ENCODE measurements around the gene DENND2A. TPM values are rescaled to one million over a fixed set of nuclear protein-coding genes. Genes with fewer than 3 reads are reported as not detected.
"Not testable (repeated sequence)": the region's sequence is repeated elsewhere in the genome, so short reads cannot be mapped to it uniquely, and the experiment has no call there.

The DENND2A gene
- polyA plus RNA-seq, 2 of the 4 experiments (the other 2 are of a cell fraction) = 0.37 to 0.63 TPM

GRCh38 chr7:140557069-140557468 lies 83.5 kb downstream of the DENND2A start:
- no peak overlapping the region for H3K4me3 ChIP-seq
- no peak overlapping the region for H3K27ac ChIP-seq
- POLR2A ChIA-PET = no interaction called here
- 0 out of 3 replicates have a peak, but pooled peaks cover 4% of the 10 kb centered on the region for H3K4me1 ChIP-seq
- DNase-seq (ENCODE audit: low read depth in 1 of 2, low spot score in 1 of 2) (no peak), ATAC-seq (no peak), FAIRE-seq (no peak)
- H3K9me3 ChIP-seq = no peaks in the 10 kb centered on the region
- no peak for TF ChIP-seq E2F6 (IDR thresholded peaks at IDR 0.05; ENCODE audit: borderline replicate concordance, low read depth)
- TF ChIP-seq KDM1A (IDR thresholded peaks at IDR 0.05; ENCODE audit: low read depth) = no peak
- TF ChIP-seq NR3C1 (IDR thresholded peaks at IDR 0.05) = no peak
- no peak for TF ChIP-seq CEBPB (IDR thresholded peaks at IDR 0.05)
- no peak for TF ChIP-seq ELK1 (IDR thresholded peaks at IDR 0.05; ENCODE audit: low read depth, low read length)
- no peak for TF ChIP-seq JUNB (IDR thresholded peaks at IDR 0.05)
- TF ChIP-seq ZNF302 (CRISPR knock-in tag; IDR thresholded peaks at IDR 0.05) = no peak
- TF ChIP-seq MAZ (IDR thresholded peaks at IDR 0.05; ENCODE audit: borderline replicate concordance, low read depth, low read length) = no peak
- no peak for TF ChIP-seq MYC (IDR thresholded peaks at IDR 0.05; ENCODE audit: borderline replicate concordance, low read length)
- TF ChIP-seq POLR2A (IDR thresholded peaks at IDR 0.05; ENCODE audit: low read length) = no peak
- no peak for TF ChIP-seq KDM5A (IDR thresholded peaks at IDR 0.05)
- no peak for TF ChIP-seq ESRRA (IDR thresholded peaks at IDR 0.05; ENCODE audit: borderline replicate concordance, low read length)
- TF ChIP-seq FOSL2 (IDR thresholded peaks at IDR 0.05) = no peak
- TF ChIP-seq FOSL2 (CRISPR knock-in tag; IDR thresholded peaks at IDR 0.05) = no peak
- 86% methylated on average over 6 of the region's 6 CpGs for WGBS (ENCODE audit: missing lambda C conversion rate)
- CTCF ChIA-PET = no interaction called here
- no peak overlapping the region for H3K4me2 ChIP-seq

GRCh38 chr7:140553236-140553635 lies 87.4 kb downstream of the DENND2A start:
- H3K9me3 ChIP-seq; POLR2A ChIA-PET; H3K27ac ChIP-seq; ATAC-seq; DNase-seq (ENCODE audit: low read depth in 1 of 2, low spot score in 1 of 2); H3K4me2 ChIP-seq; H3K4me3 ChIP-seq; FAIRE-seq; CTCF ChIA-PET; H3K4me1 ChIP-seq: not testable (repeated sequence)
- 81% methylated on average over 10 of the region's 10 CpGs for WGBS (ENCODE audit: missing lambda C conversion rate)

GRCh38 chr7:140552240-140552679 lies 88.4 kb downstream of the DENND2A start:
- ChIA-PET POLR2A (no interaction called here), CTCF (interaction anchor here (1.5 to 2.0 kb wide), 2 partner anchors 34 to 101 kb away, joined by 6 to 8 read pairs; no protein-coding TSS in a partner anchor)
- H3K9me3 ChIP-seq = no peaks in the 10 kb centered on the region
- DNase-seq (ENCODE audit: low read depth in 1 of 2, low spot score in 1 of 2) = no peak
- 88% methylated on average over 4 of the region's 4 CpGs for WGBS (ENCODE audit: missing lambda C conversion rate)
- H3K4me2 ChIP-seq = no peak overlapping the region
- H3K27ac ChIP-seq = peak overlapping the region in 1 of 2 experiments; percentile 15; a peak in 1 of 6 replicates
- no peaks in the 10 kb centered on the region for H3K4me1 ChIP-seq
- H3K4me3 ChIP-seq = no peak overlapping the region
- ATAC-seq = no peak
- TF ChIP-seq CBX8 (IDR thresholded peaks at IDR 0.05) (no peak), MYC (IDR thresholded peaks at IDR 0.05; ENCODE audit: borderline replicate concordance, low read length) (no peak), POLR2A (IDR thresholded peaks at IDR 0.05; ENCODE audit: low read length) (no peak), CHD2 (IDR thresholded peaks at IDR 0.05; ENCODE audit: low read length, partially characterized antibody) (no peak), REST (IDR thresholded peaks at IDR 0.05) (no peak), ZFP36 (IDR thresholded peaks at IDR 0.05; ENCODE audit: borderline replicate concordance, partially characterized antibody) (no peak), CTCF (IDR thresholded peaks at IDR 0.05) (no peak)
- no peak for FAIRE-seq

Data from A549 (cell line).